HFF-Myc (cell line): ENCODE results near the gene GABBR2.

Experiments used
- DNase-seq: peaks from one replicate; pipeline ENCODE4 v3.0.0-alpha.2; 2011; ENCODE audit warnings: low read depth; ENCODE audit errors: extremely low read depth
- H3K4me3 ChIP-seq: replicated peaks from 2 replicates; pipeline ENCODE4 v1.5.1; 2011; ENCODE audit warnings: low read depth, mild to moderate bottlenecking, control low read depth, low read length
- CTCF ChIP-seq: IDR thresholded peaks from 2 replicates; pipeline ENCODE4 v1.5.1; 2012; ENCODE audit warnings: mild to moderate bottlenecking, low read depth, low read length, control low read depth; ENCODE audit errors: missing control alignments

The GABBR2 gene

DNA sequence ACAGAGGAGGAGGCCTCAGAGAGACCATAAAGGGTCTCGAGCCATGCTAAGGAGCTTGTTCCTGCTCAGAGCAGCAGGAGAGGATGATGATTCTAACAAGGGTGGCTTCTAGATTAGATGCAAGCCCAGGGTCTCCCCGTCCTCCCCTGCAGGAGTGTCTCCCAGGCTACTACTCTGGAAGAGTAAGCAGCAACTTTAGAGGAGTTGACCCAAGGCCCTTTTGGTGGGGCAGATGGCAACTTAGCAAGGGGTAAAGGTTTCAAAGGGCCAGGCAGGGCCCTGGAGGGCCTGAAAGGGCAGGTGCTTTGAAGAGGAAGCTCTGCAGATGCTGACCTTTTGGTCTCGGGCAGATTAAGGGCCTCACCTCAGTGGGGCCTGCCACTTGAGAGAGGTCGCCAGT is 174.9 kb downstream of the GABBR2 start:
- DNase-seq, result no peak
- TF ChIP-seq CTCF, result no peak
- H3K4me3 ChIP-seq, result no peak overlapping the region

- no peak overlapping the region for H3K4me3 ChIP-seq
- DNase-seq, result no peak
- TF ChIP-seq CTCF, result no peak
Observed at GRCh38 chr9:98533132-98533531, 175.6 kb downstream of the GABBR2 start.

- DNase-seq, result no peak
- TF ChIP-seq CTCF, result no peak
- no peak overlapping the region for H3K4me3 ChIP-seq
Observed at GRCh38 chr9:98532574-98532973, 176.2 kb downstream of the GABBR2 start.

DNA sequence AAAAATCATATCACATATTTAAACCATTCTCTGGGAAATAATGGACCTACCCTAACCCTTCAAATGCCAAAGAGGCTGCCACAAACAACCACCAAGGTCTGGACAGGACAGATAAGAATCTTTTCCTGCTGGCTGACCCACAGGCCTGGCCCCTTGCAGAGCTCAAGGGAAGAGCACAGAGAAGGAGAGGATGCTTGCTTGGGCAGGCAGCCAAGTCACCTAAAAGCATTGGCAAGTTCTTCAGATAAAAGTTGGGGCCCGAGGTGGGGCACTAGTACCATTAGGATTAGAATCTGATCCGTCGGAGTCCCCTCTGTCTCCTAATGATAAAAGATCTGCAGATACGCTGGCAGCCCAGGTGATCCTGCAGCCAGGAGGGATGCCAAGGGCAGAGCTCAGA is 176.6 kb downstream of the GABBR2 start:
- TF ChIP-seq CTCF, result no peak
- no peak for DNase-seq
- H3K4me3 ChIP-seq, result no peak overlapping the region

GRCh38 chr9:98530806-98531386 is 177.8 kb downstream of the GABBR2 start:
- DNase-seq, result no peak
- no peak overlapping the region for H3K4me3 ChIP-seq
- no peak for TF ChIP-seq CTCF

- TF ChIP-seq CTCF, result no peak
- DNase-seq, result no peak
- no peak overlapping the region for H3K4me3 ChIP-seq
Observed at GRCh38 chr9:98530275-98530674, 178.5 kb downstream of the GABBR2 start.

GRCh38 chr9:98529841-98530240 is 178.9 kb downstream of the GABBR2 start:
- no peak overlapping the region for H3K4me3 ChIP-seq
- no peak for DNase-seq
- no peak for TF ChIP-seq CTCF
